ENCODE data around the gene PRCP.

GRCh38 chr11:82883853-82884252, 16.4 kb downstream of the PRCP start:
- TF ChIP-seq GATA2 (CRISPR knock-in tag; IDR thresholded peaks at IDR 0.05), result peak; percentile 31; the same call in 1 of the 2 replicates
- TF ChIP-seq, protein P1, sequence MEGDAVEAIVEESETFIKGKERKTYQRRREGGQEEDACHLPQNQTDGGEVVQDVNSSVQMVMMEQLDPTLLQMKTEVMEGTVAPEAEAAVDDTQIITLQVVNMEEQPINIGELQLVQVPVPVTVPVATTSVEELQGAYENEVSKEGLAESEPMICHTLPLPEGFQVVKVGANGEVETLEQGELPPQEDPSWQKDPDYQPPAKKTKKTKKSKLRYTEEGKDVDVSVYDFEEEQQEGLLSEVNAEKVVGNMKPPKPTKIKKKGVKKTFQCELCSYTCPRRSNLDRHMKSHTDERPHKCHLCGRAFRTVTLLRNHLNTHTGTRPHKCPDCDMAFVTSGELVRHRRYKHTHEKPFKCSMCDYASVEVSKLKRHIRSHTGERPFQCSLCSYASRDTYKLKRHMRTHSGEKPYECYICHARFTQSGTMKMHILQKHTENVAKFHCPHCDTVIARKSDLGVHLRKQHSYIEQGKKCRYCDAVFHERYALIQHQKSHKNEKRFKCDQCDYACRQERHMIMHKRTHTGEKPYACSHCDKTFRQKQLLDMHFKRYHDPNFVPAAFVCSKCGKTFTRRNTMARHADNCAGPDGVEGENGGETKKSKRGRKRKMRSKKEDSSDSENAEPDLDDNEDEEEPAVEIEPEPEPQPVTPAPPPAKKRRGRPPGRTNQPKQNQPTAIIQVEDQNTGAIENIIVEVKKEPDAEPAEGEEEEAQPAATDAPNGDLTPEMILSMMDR (IDR thresholded peaks at IDR 0.05), result no peak
- no peak for TF ChIP-seq ZBTB33 (IDR thresholded peaks at IDR 0.05; ENCODE audit: borderline replicate concordance, low read depth)

Measured in SK-N-SH (cell line).